Measurements from ENCODE around the gene GANC. TPM values are rescaled to one million over a fixed set of nuclear protein-coding genes. Genes with fewer than 3 reads are reported as not detected.

GANC gene
- polyA plus RNA-seq, 6 donors from 2014 or later: 20.8 to 48.7 (median 36.6) TPM

DNA sequence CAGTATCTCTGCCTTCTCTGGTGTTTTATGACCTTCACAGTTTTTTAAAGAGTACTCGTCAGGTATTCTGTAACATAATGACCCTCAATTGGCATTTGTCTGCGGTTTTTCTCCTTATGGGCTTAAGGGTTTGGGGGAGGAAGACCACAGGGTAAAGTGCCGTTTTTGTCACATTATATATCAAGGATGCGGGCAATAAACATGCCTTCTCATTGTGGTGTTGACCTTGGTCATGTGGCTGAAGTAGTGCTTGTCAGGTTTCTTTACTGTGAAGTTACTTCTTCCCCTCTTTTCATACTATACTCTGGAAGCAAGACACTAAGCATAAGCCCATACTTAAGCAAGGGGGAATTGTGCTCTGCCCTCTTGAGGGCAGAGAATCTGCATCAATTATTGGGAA, 102.9 kb downstream of the GANC start:
- Mint-ChIP-seq H3K4me1 (no peaks in the 10 kb centered on the region), H3K9me3 (peaks cover 4 to 27% (median 13%) of the 10 kb centered on the region in 7 donors), H3K27ac (no peak overlapping the region), H3K36me3 (peaks cover 26 to 29% of the 10 kb centered on the region in 2 donors), H3K27me3 (no peaks in the 10 kb centered on the region), H3K4me3 (no peak overlapping the region)
- ATAC-seq (ENCODE audit: low read depth in 2 of 2): no peak
- no peak for DNase-seq

DNA sequence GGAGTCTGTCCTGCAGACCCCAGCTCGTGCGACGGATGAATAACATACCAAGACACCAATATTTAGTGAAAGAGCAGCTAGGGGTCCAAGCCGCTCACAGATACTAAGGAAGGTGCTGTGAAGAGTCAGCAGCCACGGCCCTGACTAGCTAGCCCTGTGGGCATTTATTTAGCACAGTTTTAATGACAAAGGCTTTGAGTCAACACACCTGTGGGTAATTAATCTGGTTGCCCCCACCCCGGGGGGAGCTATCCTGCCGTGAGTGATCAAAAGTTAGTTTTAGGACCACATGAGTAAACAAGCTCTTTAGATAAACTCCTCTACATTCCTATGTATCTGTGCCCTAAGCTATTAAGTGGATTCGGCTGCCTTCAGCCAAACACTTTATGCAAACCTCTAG, 105.0 kb downstream of the GANC start:
- Mint-ChIP-seq H3K4me3 (no peak overlapping the region), H3K9me3 (peaks cover 4 to 27% (median 13%) of the 10 kb centered on the region in 7 donors), H3K27me3 (no peaks in the 10 kb centered on the region), H3K27ac (no peak overlapping the region), H3K4me1 (no peaks in the 10 kb centered on the region), H3K36me3 (peaks cover 26 to 29% of the 10 kb centered on the region in 2 donors)
- no peak for DNase-seq
- ATAC-seq (ENCODE audit: low read depth in 2 of 2): no peak

DNA sequence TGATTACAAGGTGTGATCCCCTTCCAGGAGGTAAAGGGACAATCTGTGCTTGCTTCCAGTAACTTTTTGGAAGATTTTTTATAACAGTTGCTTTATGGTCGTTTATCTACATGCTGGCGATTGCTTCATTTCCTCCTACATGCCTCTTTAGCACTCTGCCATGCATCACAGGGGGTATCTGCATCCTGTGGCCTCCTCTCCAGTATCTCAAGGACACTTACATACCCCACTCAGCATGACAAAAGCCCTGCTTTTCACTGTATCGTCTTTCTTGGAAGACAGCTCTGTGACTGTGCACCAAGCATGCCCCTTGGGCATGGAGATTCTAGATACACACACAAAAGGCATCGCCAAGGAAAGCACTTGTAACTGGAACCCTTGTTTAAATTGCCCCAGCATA, 111.6 kb downstream of the GANC start:
- DNase-seq: no peak
- H3K27me3 Mint-ChIP-seq: no peaks in the 10 kb centered on the region
- H3K9me3 Mint-ChIP-seq: peaks cover 0 to under 1% (median 0%) of the 10 kb centered on the region in 7 donors
- peak overlapping the region in 3 of 6 donors; percentile 7 to 33 (median 20) for H3K27ac Mint-ChIP-seq
- no peak for ATAC-seq (ENCODE audit: low read depth in 2 of 2)
- peaks cover 9 to 17% of the 10 kb centered on the region in 2 donors for H3K36me3 Mint-ChIP-seq
- no peak overlapping the region for H3K4me3 Mint-ChIP-seq
- H3K4me1 Mint-ChIP-seq: peaks cover 0 to 2% (median 0%) of the 10 kb centered on the region in 3 donors

DNA sequence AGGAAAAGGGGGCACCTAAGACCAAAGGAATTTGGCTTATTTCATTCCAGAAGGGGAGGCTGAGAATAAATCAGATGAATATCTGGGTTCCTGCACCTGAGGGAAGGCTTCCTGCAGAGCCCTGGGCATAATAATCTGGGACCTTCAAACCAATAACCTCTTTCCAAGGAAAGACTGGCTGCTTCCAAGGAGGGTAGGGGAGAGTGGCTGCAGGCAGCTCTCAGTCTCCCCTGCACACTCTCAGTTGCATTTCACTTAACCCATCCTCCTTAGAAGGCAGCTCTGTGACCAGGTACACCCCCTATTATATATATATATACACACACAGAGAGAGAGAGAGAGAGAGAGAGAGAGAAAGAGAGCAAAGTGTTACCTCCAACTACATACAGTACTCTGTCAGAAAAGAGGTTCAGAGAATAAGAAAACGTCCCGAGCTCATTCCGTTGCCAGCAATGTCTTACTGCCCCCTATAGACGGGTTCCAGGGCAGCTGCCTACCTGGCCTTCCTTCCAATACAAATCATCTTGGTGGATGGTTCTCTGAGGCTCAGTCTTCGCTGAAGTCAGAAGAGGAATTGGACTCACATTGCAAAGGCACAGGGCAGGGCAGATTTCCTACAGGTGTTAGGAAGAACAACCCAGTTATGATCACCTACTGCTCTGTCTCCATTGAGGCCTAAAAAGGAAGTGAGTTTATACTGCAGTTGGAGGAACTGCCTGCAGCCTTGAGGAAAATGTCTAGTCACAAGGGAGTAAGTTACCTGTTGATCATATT, 112.4 kb downstream of the GANC start:
- Mint-ChIP-seq H3K36me3 (peaks cover 8 to 21% of the 10 kb centered on the region in 2 donors), H3K9me3 (no peaks in the 10 kb centered on the region), H3K4me3 (no peak overlapping the region), H3K4me1 (peaks cover 0 to 2% (median 0%) of the 10 kb centered on the region in 3 donors), H3K27me3 (no peaks in the 10 kb centered on the region), H3K27ac (peak overlapping the region in 1 of 6 donors; percentile 34)
- ATAC-seq (ENCODE audit: low read depth in 2 of 2) (no peak), DNase-seq (no peak)

DNA sequence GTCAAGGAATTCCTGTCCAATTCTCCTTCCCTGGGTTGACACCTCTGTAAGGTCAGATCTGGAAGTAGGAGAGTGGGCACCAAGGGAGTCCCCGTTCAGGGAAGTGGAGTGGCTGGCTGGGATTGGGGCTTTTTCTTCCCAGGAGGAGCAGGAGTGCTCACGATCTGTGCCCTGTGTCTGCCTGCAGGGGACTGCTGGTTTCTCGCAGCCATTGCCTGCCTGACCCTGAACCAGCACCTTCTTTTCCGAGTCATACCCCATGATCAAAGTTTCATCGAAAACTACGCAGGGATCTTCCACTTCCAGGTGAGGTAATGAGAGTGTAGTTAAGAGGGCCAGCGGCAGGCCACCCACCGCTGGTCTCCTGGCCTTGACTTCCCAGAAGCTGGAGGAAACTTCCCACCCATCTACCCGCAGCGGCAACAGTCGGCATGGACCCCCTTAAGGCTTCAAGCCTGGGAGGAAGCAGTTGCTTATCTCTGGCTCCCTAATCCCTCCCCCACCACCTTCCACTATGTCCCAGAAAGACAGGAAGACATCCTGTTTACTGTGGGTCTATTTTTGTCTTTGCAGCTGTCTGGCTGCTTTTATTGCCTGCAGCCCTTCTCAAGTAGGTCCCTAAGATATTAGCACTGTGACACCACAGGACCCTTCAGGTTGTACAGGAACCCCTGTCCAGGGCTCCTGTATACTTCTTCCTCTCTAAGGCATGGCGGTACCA, 113.1 kb downstream of the GANC start:
- Mint-ChIP-seq H3K27me3 (no peaks in the 10 kb centered on the region), H3K36me3 (peaks cover 8 to 21% of the 10 kb centered on the region in 2 donors), H3K27ac (peak overlapping the region in 1 of 6 donors; percentile 41), H3K4me3 (no peak overlapping the region), H3K9me3 (no peaks in the 10 kb centered on the region), H3K4me1 (peaks cover 0 to 2% (median 0%) of the 10 kb centered on the region in 3 donors)
- ATAC-seq (ENCODE audit: low read depth in 2 of 2): no peak
- no peak for DNase-seq

DNA sequence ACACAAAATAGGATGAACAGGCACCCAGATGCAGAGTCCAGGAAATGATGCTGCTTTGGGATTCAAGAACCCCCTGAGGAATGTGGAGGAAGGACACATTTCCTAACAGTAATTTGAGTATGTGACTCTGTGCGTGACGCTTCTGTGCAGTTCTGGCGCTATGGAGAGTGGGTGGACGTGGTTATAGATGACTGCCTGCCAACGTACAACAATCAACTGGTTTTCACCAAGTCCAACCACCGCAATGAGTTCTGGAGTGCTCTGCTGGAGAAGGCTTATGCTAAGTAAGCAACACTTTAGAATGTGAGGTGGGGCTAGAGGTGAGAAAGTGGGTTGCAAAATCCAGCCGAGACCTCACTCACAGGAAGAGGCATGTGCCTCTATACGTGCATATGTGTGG, 114.6 kb downstream of the GANC start:
- Mint-ChIP-seq H3K36me3 (peaks cover 8 to 21% of the 10 kb centered on the region in 2 donors), H3K4me1 (peaks cover 0 to 2% (median 0%) of the 10 kb centered on the region in 3 donors), H3K27ac (peak overlapping the region in 1 of 6 donors; percentile 47), H3K9me3 (no peaks in the 10 kb centered on the region), H3K4me3 (no peak overlapping the region), H3K27me3 (no peaks in the 10 kb centered on the region)
- ATAC-seq (ENCODE audit: low read depth in 2 of 2) (no peak), DNase-seq (no peak)

DNA sequence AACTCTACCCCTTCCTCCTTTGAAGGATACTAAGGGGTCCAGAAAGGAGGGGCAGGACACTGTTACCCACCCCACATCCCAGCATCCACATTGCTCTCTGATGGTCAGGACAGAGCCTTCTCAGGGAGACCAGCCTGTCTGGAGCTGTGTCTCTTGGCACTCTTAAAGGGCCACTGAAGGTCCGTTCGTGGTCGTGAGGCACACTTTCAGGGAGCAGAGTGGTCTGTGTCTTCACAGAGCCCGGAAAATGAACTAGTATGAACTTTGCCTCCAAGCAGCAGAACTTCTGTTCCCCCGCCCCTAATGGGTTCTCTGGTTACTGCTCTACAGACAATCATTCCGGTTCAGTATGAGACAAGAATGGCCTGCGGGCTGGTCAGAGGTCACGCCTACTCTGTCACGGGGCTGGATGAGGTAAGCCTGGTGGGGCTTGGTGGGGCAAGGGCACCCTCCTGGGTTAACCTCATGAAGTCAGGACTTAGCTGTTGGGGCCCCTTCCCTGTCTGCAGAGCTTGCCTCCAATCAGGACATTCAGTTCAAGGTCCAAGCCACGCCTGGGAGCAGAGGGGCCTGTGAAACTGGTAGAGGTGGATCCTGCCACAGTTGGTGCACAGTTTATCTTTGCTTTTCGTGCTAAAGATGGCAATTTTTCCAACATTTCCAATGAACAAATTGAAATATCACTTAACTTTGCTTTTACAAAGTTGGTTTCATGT, 119.5 kb downstream of the GANC start:
- Mint-ChIP-seq H3K9me3 (no peaks in the 10 kb centered on the region), H3K4me3 (no peak overlapping the region), H3K27me3 (no peaks in the 10 kb centered on the region), H3K4me1 (peaks cover 0 to 3% (median 2%) of the 10 kb centered on the region in 3 donors), H3K36me3 (peaks cover 4 to 8% of the 10 kb centered on the region in 2 donors), H3K27ac (peak overlapping the region in 1 of 6 donors; percentile 33)
- ATAC-seq (ENCODE audit: low read depth in 2 of 2): no peak
- DNase-seq: no peak

DNA sequence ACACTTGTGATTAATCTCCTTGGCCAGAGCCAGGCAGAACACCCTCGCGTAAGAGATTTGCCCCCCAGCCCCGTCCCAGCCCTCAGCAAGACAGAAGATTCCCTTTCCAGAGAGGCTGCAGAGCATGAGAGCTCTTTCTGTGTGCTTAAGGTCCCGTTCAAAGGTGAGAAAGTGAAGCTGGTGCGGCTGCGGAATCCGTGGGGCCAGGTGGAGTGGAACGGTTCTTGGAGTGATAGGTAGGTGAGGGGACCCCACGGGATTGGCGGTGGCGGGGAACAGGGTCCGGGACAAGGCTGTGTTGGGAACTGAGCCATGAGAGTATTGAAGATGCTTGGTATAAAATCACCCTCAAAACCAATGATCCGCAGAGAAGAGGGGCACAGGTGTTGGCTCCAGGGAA, 121.1 kb downstream of the GANC start:
- H3K27ac Mint-ChIP-seq: peak overlapping the region in 1 of 6 donors; percentile 86
- peaks cover 0 to 3% (median 0%) of the 10 kb centered on the region in 3 donors for H3K4me1 Mint-ChIP-seq
- H3K27me3 Mint-ChIP-seq: no peaks in the 10 kb centered on the region
- DNase-seq (no peak), ATAC-seq (ENCODE audit: low read depth in 2 of 2) (no peak)
- peaks cover 2 to 8% of the 10 kb centered on the region in 2 donors for H3K36me3 Mint-ChIP-seq
- H3K9me3 Mint-ChIP-seq: no peaks in the 10 kb centered on the region
- H3K4me3 Mint-ChIP-seq: no peak overlapping the region

DNA sequence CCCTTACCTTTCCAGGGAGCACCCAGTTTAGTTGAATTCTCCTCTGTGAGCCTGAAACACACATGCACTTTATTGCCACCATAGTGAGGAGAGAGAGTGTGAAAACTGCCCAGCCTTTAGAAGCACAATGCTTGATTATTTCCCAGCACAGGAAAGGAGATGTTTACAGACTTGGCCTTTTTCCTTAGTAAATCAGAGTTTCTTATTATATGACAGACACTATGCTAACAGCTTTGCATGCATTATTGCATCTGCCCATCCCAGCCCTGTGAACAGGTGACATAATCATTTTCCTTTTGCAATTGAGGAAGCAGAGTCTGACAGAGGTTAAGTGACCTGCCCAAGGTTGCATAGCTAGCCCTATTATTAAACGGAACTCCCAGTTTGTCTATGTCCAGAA, 122.8 kb downstream of the GANC start:
- ATAC-seq (ENCODE audit: low read depth in 2 of 2): no peak
- H3K4me1 Mint-ChIP-seq: peaks cover 0 to 6% (median 2%) of the 10 kb centered on the region in 3 donors
- H3K27me3 Mint-ChIP-seq: no peaks in the 10 kb centered on the region
- peaks cover 11 to 12% of the 10 kb centered on the region in 2 donors for H3K36me3 Mint-ChIP-seq
- DNase-seq: no peak
- no peaks in the 10 kb centered on the region for H3K9me3 Mint-ChIP-seq
- H3K4me3 Mint-ChIP-seq: no peak overlapping the region
- H3K27ac Mint-ChIP-seq: peak overlapping the region in 1 of 6 donors; percentile 69

DNA sequence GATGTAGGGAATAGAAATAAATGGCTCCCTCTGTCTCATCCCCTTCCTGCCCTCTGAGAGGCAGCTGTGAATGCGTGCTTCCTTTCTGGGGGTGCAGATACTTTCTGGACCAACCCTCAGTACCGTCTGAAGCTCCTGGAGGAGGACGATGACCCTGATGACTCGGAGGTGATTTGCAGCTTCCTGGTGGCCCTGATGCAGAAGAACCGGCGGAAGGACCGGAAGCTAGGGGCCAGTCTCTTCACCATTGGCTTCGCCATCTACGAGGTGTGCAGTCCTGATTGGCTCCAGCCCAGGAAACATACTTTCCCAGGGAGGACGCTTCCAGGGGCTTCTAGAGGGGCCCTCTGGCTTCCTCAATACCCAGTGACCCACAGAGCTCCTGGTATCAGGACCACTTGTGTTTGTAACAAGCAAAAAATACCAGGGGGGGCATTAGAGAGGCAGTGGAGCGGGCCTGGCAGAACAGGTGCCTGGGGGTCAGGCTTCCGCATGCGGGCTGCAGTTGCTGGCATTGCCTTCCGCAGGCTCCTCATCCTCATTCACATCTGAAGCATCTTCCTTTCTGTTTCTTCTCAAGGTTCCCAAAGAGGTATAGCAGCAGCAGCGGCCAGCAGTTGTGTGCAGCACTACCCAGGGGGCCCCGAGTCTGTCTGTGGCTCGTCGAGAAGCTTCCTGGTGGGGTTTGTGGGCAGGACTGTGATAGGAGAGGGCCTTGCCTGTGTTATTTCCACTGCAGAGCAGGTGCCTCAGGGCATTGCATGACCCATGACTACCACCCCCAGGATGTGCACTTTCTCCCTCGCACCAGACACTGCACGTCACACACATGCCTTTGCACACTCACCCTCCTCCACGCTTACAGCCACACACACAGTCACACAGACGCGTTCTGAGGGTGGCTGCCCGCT, 128.8 kb downstream of the GANC start:
- no peak for ATAC-seq (ENCODE audit: low read depth in 2 of 2)
- H3K4me3 Mint-ChIP-seq: peak overlapping the region in 2 of 8 donors; percentile 23 to 53

DNA sequence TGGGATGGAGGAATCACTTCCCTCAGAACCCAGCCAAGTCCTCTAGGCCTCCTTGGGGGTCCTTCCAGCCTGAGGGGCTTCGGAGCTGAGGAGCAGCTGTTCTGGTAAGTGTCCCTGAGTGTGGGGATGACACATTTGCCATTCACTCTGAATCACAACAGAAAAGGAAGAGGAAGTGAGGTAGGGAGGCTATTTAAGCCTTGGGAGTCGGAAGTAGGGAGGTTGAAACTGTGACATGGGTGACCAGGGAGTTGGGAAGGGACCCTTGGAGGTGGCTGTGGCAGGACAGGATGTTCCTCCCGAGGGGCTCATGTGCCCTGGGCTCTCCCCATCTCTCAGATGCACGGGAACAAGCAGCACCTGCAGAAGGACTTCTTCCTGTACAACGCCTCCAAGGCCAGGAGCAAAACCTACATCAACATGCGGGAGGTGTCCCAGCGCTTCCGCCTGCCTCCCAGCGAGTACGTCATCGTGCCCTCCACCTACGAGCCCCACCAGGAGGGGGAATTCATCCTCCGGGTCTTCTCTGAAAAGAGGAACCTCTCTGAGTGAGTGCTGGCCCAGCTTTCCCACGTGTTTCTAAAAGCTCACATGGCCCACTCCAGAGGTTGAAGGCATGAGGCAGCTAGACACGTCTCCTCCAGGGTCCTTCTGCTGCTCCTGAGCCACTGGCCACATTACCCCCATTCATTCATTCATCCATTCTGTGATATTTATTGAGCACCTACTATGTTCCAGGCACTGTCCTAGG, 129.6 kb downstream of the GANC start:
- DNase-seq (no peak), ATAC-seq (ENCODE audit: low read depth in 2 of 2) (no peak)
- peak overlapping the region in 2 of 6 donors; percentile 44 to 91 for H3K27ac Mint-ChIP-seq
- no peaks in the 10 kb centered on the region for H3K27me3 Mint-ChIP-seq
- H3K36me3 Mint-ChIP-seq: peaks cover 21 to 40% of the 10 kb centered on the region in 2 donors
- peak overlapping the region in 1 of 8 donors; percentile 4 for H3K4me3 Mint-ChIP-seq
- no peaks in the 10 kb centered on the region for H3K9me3 Mint-ChIP-seq
- peaks cover 7 to 12% (median 7%) of the 10 kb centered on the region in 3 donors for H3K4me1 Mint-ChIP-seq

More for the DNA sequence above, 128.8 kb downstream of the GANC start:
- H3K36me3 Mint-ChIP-seq: peaks cover 21 to 40% of the 10 kb centered on the region in 2 donors
- H3K27me3 Mint-ChIP-seq: no peaks in the 10 kb centered on the region
- no peaks in the 10 kb centered on the region for H3K9me3 Mint-ChIP-seq
- peak overlapping the region in 3 of 6 donors; percentile 44 to 91 (median 66) for H3K27ac Mint-ChIP-seq
- no peak for DNase-seq
- peaks cover 7 to 12% (median 7%) of the 10 kb centered on the region in 3 donors for H3K4me1 Mint-ChIP-seq

DNA sequence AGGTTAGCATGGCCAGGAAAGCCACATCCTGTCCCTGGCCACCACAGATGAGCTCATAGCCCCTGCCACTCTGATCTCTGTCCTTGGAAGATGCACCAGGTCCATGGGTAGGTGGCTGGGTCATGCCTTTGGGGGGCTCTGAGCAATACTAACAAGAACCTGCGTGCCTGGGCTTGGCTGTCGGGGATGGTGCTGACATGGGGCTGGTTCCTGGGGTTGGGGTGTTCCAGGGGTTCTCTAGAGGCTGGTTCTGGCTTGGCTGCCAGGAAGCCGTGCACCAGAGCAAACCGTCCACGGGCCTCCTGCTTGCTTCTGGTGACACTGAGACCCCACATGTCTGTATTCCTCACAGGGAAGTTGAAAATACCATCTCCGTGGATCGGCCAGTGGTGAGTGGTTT, 130.4 kb downstream of the GANC start:
- H3K4me3 Mint-ChIP-seq: no peak overlapping the region
- no peak for DNase-seq
- H3K27ac Mint-ChIP-seq: no peak overlapping the region
- no peaks in the 10 kb centered on the region for H3K27me3 Mint-ChIP-seq
- no peaks in the 10 kb centered on the region for H3K9me3 Mint-ChIP-seq
- H3K36me3 Mint-ChIP-seq: peaks cover 21 to 40% of the 10 kb centered on the region in 2 donors
- no peak for ATAC-seq (ENCODE audit: low read depth in 2 of 2)
- peaks cover 7 to 12% (median 7%) of the 10 kb centered on the region in 3 donors for H3K4me1 Mint-ChIP-seq

All from naive B cell (primary cell).